ENCODE results near the gene CASP6.

The CASP6 gene

GRCh38 chr4:109702950-109703663 is at the start of gene CASP6:
Gene CASP6, minus strand, starts transcription at chr4:109703445. Its CDS starts 50 bp downstream, at chr4:109703395.
- peak; percentile 72 for DNase-seq

DNA sequence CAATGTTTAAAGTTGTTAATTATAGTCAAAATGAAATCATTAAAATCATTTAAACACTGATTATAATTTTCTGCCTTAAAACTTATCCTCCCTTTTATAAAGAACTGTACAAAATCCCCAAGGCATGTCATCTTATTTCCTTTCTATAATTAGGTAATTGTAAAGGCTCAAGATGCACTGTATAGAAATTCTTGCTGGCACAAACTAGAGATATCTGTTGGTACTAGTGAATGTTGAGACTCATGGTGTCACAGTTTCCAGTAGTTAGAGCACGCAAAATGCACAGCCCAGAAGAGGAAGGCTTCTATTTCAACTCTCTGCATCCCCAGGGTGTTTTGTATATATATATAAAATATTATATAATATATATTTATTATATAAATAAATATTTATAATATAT is 49.3 kb upstream of the CASP6 start:
- no peaks in the 10 kb centered on the region for H3K36me3 Mint-ChIP-seq
- H3K9me3 Mint-ChIP-seq = no peaks in the 10 kb centered on the region

More at GRCh38 chr4:109702950-109703663, at the start of gene CASP6:
- no peaks in the 10 kb centered on the region for H3K27me3 Mint-ChIP-seq
- H3K27ac Mint-ChIP-seq = peak within 1 kb of the TSS; percentile 86
- peaks cover 10 to 29% of the 10 kb centered on the region in 2 donors for H3K4me1 Mint-ChIP-seq
- H3K36me3 Mint-ChIP-seq = no peaks in the 10 kb centered on the region
- peak within 1 kb of the TSS; percentile 88 to 94 for H3K4me3 Mint-ChIP-seq
- ATAC-seq (replicated peaks) = peak; percentile 85 to 89
- no peaks in the 10 kb centered on the region for H3K9me3 Mint-ChIP-seq

GRCh38 chr4:109751852-109752251 is 48.6 kb upstream of the CASP6 start:
- Mint-ChIP-seq H3K27me3 (peaks cover 5 to 6% of the 10 kb centered on the region in 2 donors), H3K9me3 (no peaks in the 10 kb centered on the region), H3K4me3 (no peak overlapping the region), H3K4me1 (no peaks in the 10 kb centered on the region), H3K27ac (no peak overlapping the region), H3K36me3 (no peaks in the 10 kb centered on the region)
- ATAC-seq (replicated peaks) (no peak), DNase-seq (no peak)

More for the DNA sequence above, 49.3 kb upstream of the CASP6 start:
- Mint-ChIP-seq H3K4me3 (no peak overlapping the region), H3K27ac (no peak overlapping the region), H3K27me3 (peaks cover 0 to 6% of the 10 kb centered on the region in 2 donors), H3K4me1 (no peaks in the 10 kb centered on the region)
- ATAC-seq (replicated peaks) (peak in 1 of 2 donors; percentile 48), DNase-seq (no peak)

DNA sequence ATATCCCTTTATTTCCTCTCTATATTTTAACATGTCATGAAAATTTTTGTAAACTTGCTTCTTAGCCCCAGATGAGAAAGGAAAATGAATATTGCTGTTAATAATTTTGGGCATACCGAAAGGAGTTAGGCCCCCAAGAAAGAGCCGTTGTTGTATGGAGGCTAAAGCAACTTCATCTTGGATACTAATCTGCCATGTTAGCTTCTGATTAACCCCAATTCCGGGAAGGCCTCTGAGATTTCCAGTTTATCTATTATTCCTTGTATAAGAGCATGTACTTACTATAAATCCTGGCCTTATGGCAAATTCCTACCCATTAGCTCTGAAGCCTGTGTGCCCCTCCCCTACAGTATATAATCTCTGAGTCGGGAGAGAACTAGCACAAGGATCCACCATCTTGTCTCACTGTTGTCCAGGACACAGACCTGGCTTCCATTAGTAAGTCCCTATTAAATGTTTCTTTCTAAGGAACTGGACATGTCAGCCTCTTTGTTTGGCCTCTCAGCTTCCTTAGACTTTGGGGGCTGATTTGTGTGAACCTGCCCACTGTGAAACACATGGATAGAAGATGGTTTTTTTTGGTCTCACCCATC is 47.5 kb upstream of the CASP6 start:
- Mint-ChIP-seq H3K9me3 (no peaks in the 10 kb centered on the region), H3K27ac (no peak overlapping the region), H3K27me3 (peaks cover under 1 to 10% of the 10 kb centered on the region in 2 donors), H3K36me3 (no peaks in the 10 kb centered on the region), H3K4me1 (no peaks in the 10 kb centered on the region), H3K4me3 (no peak overlapping the region)
- ATAC-seq (replicated peaks) = no peak
- DNase-seq = no peak

- H3K27me3 Mint-ChIP-seq = peaks cover 0 to 15% of the 10 kb centered on the region in 2 donors
- H3K4me1 Mint-ChIP-seq = no peaks in the 10 kb centered on the region
- no peaks in the 10 kb centered on the region for H3K36me3 Mint-ChIP-seq
- ATAC-seq (replicated peaks) (no peak), DNase-seq (no peak)
- no peaks in the 10 kb centered on the region for H3K9me3 Mint-ChIP-seq
- no peak overlapping the region for H3K27ac Mint-ChIP-seq
- H3K4me3 Mint-ChIP-seq = no peak overlapping the region
Measured at GRCh38 chr4:109749388-109750082, 46.3 kb upstream of the CASP6 start.

- H3K9me3 Mint-ChIP-seq = no peaks in the 10 kb centered on the region
- no peak for ATAC-seq (replicated peaks)
- H3K4me1 Mint-ChIP-seq = no peaks in the 10 kb centered on the region
Measured at GRCh38 chr4:109748114-109748513, 44.9 kb upstream of the CASP6 start.

DNA sequence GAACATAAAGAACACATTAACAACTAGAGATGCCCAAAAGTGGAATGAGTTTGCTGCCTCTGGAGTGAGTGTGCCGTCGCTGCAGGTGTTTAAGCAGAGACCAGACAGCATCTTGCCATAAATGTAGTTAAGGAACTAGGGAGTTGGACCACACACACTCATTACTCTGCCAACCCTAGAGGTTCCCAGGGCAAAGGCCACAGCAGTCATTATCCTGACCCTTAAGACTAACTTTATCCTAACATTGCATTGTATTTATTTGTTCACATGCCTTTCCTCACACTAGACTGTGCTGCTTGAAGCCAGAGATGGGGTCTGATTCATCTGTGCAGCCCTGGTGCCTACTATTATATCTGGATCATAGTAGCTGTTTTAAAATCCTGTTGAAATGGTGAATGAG is 43.5 kb upstream of the CASP6 start:
- DNase-seq = no peak
- Mint-ChIP-seq H3K4me3 (no peak overlapping the region), H3K27ac (no peak overlapping the region), H3K36me3 (no peaks in the 10 kb centered on the region), H3K27me3 (peaks cover 0 to 19% of the 10 kb centered on the region in 2 donors), H3K9me3 (no peaks in the 10 kb centered on the region), H3K4me1 (no peaks in the 10 kb centered on the region)
- no peak for ATAC-seq (replicated peaks)

More at GRCh38 chr4:109748114-109748513, 44.9 kb upstream of the CASP6 start:
- H3K27ac Mint-ChIP-seq = no peak overlapping the region
- no peaks in the 10 kb centered on the region for H3K36me3 Mint-ChIP-seq
- no peak for DNase-seq
- H3K27me3 Mint-ChIP-seq = peaks cover 0 to 19% of the 10 kb centered on the region in 2 donors
- H3K4me3 Mint-ChIP-seq = no peak overlapping the region

GRCh38 chr4:109745830-109746229 is 42.6 kb upstream of the CASP6 start:
- H3K27ac Mint-ChIP-seq = no peak overlapping the region
- no peaks in the 10 kb centered on the region for H3K9me3 Mint-ChIP-seq
- H3K36me3 Mint-ChIP-seq = no peaks in the 10 kb centered on the region
- H3K4me3 Mint-ChIP-seq = no peak overlapping the region
- H3K4me1 Mint-ChIP-seq = no peaks in the 10 kb centered on the region
- ATAC-seq (replicated peaks) = no peak
- H3K27me3 Mint-ChIP-seq = peaks cover 0 to 19% of the 10 kb centered on the region in 2 donors
- DNase-seq = no peak

- Mint-ChIP-seq H3K4me3 (no peak overlapping the region), H3K4me1 (no peaks in the 10 kb centered on the region), H3K27ac (no peak overlapping the region), H3K9me3 (no peaks in the 10 kb centered on the region), H3K27me3 (peaks cover 13 to 29% of the 10 kb centered on the region in 2 donors), H3K36me3 (peaks cover 0 to 2% of the 10 kb centered on the region in 2 donors)
- no peak for DNase-seq
- ATAC-seq (replicated peaks) = no peak
Measured at GRCh38 chr4:109739547-109739946, 36.3 kb upstream of the CASP6 start.

DNA sequence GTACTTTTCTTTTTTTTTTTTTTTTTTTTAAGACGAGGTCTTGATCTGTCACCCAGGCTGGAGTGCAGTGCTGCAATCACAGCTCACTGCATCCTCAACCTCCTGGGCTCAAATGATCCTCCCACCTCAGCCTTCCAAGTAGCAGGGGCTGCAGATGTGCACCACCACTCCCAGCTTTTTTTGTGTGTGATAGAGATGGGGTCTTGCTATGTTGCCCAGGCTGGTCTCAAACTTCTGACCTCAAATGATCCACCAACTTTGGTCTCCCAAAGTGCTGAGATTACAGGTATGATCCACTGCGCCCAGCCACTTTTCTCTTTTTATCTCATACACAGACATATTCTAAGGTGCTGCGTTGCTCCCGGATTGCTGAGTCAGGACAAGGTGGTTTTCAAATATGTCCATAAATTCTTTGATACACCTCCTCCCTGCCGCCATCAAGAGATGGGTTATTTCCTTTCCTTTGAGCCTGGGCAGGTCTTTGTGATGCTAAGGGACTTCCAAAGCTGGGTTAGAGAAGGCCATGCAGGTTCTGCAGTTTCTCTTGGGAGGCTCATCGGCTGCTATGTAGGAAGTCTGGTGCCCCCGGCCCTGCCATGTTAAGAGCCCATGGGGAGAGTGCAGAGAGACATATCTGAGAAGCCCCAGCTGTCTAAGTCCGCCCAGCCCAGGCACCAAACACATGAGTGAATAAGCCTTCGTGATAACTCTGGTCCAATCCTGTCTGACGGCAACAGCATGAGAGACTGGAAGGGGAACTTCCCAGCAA is 35.0 kb upstream of the CASP6 start:
- no peak for ATAC-seq (replicated peaks)
- Mint-ChIP-seq H3K4me3 (no peak overlapping the region), H3K36me3 (peaks cover 0 to 2% of the 10 kb centered on the region in 2 donors), H3K4me1 (no peaks in the 10 kb centered on the region), H3K9me3 (no peaks in the 10 kb centered on the region), H3K27me3 (peaks cover 17 to 28% of the 10 kb centered on the region in 2 donors), H3K27ac (no peak overlapping the region)
- no peak for DNase-seq

DNA sequence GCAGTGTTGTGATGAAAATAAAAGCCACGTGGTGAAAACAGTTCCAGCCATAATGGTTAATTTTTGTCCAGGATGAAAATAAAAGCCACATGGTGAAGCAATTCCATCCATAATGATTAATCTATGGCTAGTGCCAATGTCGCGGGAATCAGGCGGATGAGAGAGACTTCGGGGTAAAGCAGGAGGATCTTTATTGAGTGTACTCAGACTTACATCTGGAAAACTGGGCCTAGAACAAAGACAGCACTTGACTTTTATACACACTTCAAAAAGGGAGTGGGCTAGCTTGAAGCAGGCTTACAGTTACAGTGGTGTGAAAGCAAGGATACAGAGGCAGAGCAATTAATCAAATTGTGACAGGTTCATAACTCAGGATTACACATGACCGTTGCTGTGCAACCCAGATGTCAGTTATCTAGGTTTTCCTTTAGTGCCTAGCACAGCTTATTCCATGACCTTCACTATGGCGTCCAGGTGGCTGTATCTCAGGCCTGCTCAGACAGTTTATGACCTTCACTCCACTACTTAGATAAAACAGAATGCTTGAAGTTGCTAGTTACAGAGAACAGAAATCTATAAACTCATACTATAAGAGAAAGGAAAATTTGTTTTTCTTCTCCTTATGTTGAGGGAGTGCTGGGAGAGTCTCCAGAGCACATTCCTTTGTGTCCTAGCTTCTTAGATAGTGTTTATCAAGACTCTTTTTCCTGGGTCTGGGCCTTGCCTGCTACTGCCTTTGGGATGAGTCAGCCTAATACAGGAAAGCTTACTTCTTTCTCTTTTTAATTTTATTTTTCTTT is 32.5 kb upstream of the CASP6 start:
- H3K36me3 Mint-ChIP-seq = peaks cover 0 to 2% of the 10 kb centered on the region in 2 donors
- ATAC-seq (replicated peaks) (no peak), DNase-seq (no peak)
- peaks cover 17 to 30% of the 10 kb centered on the region in 2 donors for H3K27me3 Mint-ChIP-seq
- no peak overlapping the region for H3K27ac Mint-ChIP-seq
- H3K9me3 Mint-ChIP-seq = no peaks in the 10 kb centered on the region
- no peak overlapping the region for H3K4me3 Mint-ChIP-seq
- H3K4me1 Mint-ChIP-seq = no peaks in the 10 kb centered on the region

DNA sequence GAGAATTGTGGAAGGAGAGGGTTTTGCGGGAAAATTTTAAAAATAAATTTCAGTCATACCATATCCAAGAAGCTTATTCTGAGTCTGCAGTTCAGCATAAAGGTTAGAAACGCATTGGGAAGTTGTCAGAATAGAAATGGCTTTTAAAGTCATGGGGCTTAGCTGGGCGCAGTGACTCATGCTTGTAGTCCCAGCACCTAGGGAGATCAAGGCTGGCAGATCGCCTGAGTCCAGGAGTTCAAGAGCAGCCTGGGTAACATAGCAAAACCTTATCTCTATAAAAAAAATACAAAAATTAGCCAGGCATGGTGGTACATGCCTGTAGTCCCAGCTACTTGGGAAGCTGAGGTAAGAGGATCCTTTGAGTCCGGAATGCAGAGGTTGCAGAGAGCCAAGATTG is 30.5 kb upstream of the CASP6 start:
- H3K27me3 Mint-ChIP-seq = peaks cover 9 to 15% of the 10 kb centered on the region in 2 donors
- peaks cover 2 to 4% of the 10 kb centered on the region in 2 donors for H3K4me1 Mint-ChIP-seq
- no peak overlapping the region for H3K27ac Mint-ChIP-seq
- no peaks in the 10 kb centered on the region for H3K36me3 Mint-ChIP-seq
- DNase-seq (no peak), ATAC-seq (replicated peaks) (no peak)
- H3K4me3 Mint-ChIP-seq = no peak overlapping the region
- H3K9me3 Mint-ChIP-seq = no peaks in the 10 kb centered on the region
